Measurements from ENCODE around the gene CUTC.

CUTC gene

DNA sequence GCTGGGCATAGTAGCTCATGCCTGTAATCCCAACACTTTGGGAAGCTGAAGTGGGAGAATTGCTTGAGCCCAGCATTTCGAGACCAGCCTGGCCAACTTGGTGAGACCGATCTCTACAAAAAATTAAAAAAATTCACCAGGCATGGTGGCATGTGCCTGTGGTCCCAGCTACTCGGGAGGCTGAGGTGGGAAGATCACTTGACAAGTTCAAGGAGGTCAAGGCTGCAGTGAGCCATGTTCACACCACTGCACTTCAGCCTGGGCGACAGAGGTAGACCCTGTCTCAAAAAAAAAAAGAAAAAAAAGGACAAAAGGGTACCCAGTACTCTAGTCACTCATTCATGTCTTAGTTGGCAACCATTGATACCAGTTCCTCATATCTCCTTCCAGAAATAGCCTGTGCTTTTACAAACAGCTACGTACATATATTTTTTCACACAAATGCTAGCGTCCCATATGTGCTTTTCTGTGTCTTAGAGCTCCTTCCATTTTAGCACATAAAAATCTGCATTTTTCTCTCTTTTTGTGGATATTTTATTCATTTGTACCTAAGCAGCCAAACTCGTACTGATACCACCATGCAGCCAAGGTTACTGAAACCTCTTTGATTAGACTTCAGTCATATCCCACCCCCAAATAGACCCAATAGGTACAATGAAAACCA, 55.9 kb downstream of the CUTC start:
- DNase-seq (ENCODE audit: low read depth): no peak
- no peak overlapping the region for H3K4me3 ChIP-seq (replicated peaks; ENCODE audit: low read depth, low read length)
- TF ChIP-seq, protein P1, sequence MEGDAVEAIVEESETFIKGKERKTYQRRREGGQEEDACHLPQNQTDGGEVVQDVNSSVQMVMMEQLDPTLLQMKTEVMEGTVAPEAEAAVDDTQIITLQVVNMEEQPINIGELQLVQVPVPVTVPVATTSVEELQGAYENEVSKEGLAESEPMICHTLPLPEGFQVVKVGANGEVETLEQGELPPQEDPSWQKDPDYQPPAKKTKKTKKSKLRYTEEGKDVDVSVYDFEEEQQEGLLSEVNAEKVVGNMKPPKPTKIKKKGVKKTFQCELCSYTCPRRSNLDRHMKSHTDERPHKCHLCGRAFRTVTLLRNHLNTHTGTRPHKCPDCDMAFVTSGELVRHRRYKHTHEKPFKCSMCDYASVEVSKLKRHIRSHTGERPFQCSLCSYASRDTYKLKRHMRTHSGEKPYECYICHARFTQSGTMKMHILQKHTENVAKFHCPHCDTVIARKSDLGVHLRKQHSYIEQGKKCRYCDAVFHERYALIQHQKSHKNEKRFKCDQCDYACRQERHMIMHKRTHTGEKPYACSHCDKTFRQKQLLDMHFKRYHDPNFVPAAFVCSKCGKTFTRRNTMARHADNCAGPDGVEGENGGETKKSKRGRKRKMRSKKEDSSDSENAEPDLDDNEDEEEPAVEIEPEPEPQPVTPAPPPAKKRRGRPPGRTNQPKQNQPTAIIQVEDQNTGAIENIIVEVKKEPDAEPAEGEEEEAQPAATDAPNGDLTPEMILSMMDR (IDR thresholded peaks at IDR 0.05; ENCODE audit: low read length, missing control alignments): no peak

DNA sequence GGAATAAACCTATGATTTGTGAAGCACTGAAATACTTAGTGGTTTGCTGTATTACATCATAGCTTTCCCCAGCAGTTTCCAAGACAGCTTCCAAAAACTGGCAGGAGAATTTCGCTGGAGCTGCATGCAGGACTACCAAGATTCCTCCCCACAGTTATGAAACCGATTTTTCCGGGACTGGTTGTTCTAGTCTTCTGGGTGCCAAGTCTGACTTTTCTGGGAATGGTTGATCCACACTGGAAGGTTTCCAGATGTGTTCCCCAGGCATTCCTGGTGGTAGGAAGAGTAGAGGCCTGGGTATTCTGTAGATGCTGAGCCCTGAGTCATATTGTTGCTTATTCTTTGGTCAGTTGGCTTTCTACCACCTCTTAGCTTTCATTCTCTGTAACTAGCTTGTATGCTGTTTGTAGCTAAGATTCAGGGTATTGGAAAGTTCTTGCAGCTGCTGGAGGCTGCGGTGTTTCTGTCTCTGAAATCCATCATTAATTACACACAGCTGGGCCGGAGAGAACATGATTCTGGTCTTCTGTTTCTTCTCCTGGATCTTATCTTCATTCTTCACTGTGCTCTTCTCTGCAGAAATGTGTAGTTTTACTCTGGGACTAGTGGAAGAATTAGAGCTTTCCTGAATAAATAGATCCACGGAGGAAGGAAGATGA, 56.7 kb downstream of the CUTC start:
- H3K4me3 ChIP-seq (replicated peaks; ENCODE audit: low read depth, low read length): no peak overlapping the region
- peak; percentile 97 for DNase-seq (ENCODE audit: low read depth)
- TF ChIP-seq, protein P1 (IDR thresholded peaks at IDR 0.05; ENCODE audit: low read length, missing control alignments): no peak

DNA sequence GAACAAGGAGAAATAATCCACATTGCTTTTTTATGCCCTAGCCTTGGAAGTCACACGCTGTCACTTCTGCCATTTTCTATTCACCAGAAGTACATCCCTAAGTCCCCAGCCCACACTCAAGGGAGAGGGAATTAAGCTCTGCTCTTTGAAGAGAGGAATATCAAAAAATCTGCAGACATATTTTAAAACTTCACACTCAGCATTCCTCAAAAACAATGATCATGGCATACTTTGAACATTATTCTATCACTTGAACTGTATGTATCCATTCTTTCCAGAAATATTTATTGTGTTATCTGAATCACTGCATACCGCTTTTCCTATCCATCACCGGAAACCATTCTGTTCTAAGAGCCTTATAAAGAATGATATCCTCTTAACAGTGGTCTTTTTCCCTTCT, 59.8 kb downstream of the CUTC start:
- H3K4me3 ChIP-seq (replicated peaks; ENCODE audit: low read depth, low read length): no peak overlapping the region
- no peak for DNase-seq (ENCODE audit: low read depth)
- TF ChIP-seq, protein P1 (IDR thresholded peaks at IDR 0.05; ENCODE audit: low read length, missing control alignments): no peak

DNA sequence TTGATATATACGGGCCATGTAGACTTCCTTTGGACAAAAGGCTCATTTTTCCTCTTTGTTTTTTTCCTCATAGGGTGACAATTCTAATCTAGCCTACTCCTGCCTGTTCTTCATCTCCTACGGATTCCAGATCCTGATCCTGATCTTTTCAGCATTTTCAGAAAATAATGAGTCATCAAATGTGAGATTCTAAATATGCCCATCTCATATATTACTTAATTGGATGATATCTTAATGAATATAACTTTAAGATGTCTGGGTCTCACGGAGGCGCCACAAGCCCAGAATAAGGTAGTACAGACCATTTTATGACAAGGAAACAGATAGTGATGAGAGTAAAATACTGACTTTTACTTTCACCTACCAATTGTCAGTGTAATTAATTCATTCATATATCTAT, 61.8 kb downstream of the CUTC start:
- TF ChIP-seq, protein P1 (IDR thresholded peaks at IDR 0.05; ENCODE audit: low read length, missing control alignments): no peak

DNA sequence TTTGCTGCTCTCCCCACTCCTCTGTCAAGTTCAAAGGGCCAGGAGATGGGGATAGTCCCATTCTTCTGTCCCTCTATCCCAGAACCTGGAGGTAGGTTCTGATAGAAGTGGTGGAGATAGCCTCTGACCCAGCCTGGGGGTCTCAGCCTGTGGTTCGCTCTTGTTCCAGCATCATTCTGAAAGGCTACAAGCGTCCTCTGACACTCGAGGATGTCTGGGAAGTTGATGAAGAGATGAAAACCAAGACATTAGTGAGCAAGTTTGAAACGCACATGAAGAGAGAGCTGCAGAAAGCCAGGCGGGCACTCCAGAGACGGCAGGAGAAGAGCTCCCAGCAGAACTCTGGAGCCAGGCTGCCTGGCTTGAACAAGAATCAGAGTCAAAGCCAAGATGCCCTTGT, 64.9 kb downstream of the CUTC start:
- TF ChIP-seq, protein P1 (IDR thresholded peaks at IDR 0.05; ENCODE audit: low read length, missing control alignments): no peak
- no peak for DNase-seq (ENCODE audit: low read depth)
- H3K4me3 ChIP-seq (replicated peaks; ENCODE audit: low read depth, low read length): no peak overlapping the region

More for the DNA sequence above, 61.8 kb downstream of the CUTC start:
- H3K4me3 ChIP-seq (replicated peaks; ENCODE audit: low read depth, low read length): no peak overlapping the region
- no peak for DNase-seq (ENCODE audit: low read depth)

DNA sequence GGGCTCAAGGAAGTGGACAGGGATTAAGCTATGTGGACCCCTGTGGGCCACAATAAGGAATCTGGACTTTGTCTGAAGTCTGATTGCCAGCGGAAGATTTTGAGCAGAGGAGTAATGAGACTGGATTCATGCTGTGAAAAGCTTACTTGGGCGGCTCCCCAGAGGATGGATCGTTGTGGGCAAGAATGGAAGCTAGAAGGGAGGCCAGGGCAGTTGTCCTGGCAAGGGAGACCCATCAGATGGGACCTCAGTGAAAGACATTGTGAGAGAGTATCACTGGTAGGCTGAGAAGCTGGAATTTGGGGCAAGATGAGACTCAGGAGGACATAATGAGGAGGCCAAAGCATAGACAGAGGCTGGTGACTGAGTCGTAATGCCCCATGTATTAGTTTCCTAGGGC, 66.0 kb downstream of the CUTC start:
- H3K4me3 ChIP-seq (replicated peaks; ENCODE audit: low read depth, low read length): no peak overlapping the region
- no peak for DNase-seq (ENCODE audit: low read depth)
- TF ChIP-seq, protein P1 (IDR thresholded peaks at IDR 0.05; ENCODE audit: low read length, missing control alignments): no peak

DNA sequence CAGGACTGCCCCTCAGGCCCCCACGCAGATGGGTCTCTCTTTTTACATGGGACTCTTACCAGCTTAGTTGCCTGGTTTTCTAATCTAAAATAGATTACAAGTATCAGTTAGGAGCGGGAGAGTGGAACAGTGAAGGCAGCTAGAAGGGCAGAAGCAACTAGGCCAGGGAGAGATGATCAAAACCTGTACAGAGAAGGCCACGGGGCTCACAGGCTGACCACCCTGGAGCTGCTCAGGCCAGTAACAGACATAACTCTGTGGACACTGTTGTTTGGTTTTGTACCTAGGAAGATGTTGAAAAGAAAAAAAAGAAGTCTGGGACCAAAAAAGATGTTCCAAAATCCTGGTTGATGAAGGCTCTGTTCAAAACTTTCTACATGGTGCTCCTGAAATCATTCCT, 66.9 kb downstream of the CUTC start:
- TF ChIP-seq, protein P1 (IDR thresholded peaks at IDR 0.05; ENCODE audit: low read length, missing control alignments): no peak
- DNase-seq (ENCODE audit: low read depth): no peak
- H3K4me3 ChIP-seq (replicated peaks; ENCODE audit: low read depth, low read length): no peak overlapping the region

Measured in fibroblast of pulmonary artery (primary cell).